Right renal cortex interstitium (tissue), 3 donors: ENCODE data around the gene UROS. TPM values are rescaled to one million over a fixed set of nuclear protein-coding genes. Genes with fewer than 3 reads are reported as not detected.

Experiments
- DNase-seq, 3 donors: peaks; one replicate each; pipeline ENCODE4 v3.0.0-alpha.2; 2013; ENCODE audit warnings: low read depth in 3 of 3, low spot score in 2 of 3
- polyA plus RNA-seq, 3 donors: library from polyadenylated mRNA; unstranded; fragments of 120-200 nt; gene quantifications; one replicate each; pipeline ENCODE4 v1.2.1, GENCODE V29; 2013; ENCODE audit not compliant: insufficient read length in 3 of 3

The UROS gene
- polyA plus RNA-seq, 3 donors, result 59.7 to 65.8 (median 59.8) TPM

DNA sequence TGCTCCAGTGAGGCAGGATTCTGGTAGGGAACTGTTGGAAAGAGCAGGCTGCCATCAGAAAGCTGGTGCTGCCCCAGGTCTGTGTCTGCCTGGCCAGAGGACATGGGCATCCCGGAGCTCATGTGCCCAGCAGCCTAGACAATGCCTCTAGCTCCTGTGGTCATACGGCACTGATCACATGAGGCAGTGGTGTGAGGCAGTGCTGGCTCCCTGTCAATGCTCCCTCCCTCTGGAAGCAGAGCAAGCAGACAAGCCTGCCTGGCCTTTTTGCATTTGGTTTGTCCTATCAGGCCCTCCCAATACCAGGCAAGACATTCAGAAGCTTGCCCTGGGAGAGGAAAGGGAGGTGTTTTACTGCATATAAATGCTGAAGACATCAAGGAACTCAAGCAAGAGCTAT lies 27.9 kb downstream of the UROS start:
- DNase-seq, result no peak

DNA sequence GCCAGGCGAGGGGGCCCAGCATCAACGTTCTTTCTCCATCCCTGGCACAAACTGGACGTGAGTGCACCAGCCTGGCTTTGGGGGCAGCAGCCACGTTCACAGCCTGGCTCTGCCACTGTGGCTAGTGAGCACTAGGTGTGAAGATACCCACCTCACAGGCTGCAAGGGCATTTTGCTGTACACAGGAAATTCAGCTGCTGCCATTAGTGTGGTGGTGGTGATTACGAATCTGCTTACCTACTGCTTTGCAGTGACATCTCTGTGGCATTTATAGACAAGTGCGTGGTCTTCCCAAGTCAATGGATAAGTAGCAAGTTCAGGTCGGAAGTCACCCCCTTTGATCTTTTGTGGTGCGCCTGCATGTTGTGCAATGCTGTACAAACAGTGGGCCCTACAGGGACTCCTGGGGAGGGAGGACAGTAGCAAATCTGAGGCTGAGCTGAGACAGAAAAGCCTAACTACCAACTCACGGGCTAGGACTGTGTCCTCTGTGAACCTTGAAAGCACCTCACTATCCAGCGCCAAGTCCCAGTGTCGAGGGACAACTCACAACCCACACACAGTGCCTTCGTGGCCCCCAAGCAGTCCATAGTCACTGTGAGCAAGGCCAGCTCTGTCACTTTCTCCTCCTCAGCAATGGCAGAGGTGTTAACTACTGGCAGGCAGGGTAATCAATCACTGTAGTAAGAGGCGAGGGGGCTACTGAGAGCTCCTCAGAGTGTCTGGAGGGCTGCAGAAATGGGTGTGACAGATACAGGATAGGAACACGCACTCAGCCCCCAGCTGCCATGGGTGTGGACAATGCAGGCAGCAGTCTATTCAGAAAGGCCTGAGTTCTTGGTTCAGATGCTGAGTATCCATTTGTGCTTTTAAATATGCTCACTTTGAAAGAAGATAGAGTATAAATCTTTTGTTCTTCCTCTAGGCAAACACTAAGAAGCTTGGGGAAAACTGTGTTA lies 30.4 kb downstream of the UROS start:
- no peak for DNase-seq

DNA sequence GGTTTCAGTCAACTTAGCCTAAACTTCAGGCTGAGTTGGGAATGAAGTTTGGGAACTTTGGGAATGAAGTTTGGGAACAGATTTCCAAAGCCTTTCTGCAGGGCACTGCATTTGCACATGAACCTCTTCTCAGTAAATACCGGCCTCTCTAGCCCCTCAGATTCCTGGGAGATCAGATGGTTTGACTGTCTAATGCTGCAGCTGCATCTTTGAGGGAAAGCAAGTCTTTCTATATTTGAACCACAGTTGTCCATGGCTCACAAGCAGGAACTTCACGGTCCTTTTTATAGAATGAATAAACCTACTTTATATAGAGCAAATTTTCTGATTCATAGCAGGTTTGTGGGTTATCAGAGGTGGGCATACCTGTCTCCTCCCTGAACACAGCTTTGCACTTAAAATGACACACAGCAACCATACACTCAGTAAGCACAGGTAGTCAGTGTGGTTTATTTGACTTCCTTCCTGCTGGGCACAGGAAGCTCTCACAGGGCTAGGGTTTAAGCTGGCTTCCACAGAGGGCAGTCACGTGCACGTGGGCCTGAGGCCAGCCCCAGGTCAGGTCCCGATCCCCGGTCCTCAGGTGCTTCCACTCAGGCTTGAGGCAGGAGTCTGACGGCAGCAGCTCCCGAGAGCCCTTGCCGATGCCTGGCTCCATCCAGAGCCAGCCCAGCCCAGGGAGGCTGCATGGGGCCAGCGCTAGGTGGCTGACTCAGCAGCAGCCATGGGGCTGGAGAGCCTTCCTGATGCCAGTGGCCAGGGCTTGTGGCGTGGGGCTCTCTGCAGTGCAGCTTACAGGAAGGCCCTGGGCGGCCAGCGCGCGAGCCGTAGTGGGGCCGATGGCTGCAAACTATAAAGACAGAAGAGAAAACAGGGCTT lies 34.7 kb downstream of the UROS start:
- no peak for DNase-seq

DNA sequence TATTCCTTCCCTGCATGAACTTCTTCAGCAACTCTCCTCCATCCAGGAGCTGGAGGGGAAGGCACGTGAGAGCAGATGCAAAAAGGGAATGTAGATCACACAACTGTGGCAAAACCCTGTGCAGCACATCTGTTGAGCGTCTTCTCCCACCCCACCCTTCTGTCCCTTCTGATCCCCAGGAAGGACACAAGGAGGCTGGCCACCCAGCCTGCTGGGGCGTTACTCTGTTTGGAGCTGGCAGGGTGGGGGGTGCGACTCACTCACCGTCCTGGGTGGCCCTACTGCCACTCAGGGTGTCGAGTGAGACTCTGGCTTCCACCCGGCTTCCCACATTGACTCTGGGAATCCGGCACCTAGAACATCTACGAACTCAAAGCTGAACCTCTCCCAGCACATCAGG lies 37.3 kb downstream of the UROS start:
- no peak for DNase-seq

DNA sequence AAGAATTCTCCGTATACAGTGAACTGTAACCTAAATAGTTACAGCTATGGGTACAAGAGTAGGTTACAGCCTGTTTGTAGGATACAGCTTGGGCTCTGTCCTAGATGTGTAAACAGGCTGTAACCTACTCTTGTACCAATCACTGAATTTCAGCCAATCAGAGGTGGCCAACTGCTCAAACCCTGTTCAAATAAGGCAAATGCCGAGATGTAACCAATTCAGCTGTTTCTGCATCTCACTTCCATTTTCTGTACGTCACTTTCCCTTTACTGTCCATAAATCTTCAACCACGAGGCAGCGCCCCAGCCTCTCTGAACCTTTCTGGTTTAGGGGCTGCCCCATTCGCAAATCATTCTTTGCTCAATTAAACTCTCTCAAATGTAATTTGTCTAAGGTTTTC lies 39.1 kb downstream of the UROS start:
- no peak for DNase-seq

DNA sequence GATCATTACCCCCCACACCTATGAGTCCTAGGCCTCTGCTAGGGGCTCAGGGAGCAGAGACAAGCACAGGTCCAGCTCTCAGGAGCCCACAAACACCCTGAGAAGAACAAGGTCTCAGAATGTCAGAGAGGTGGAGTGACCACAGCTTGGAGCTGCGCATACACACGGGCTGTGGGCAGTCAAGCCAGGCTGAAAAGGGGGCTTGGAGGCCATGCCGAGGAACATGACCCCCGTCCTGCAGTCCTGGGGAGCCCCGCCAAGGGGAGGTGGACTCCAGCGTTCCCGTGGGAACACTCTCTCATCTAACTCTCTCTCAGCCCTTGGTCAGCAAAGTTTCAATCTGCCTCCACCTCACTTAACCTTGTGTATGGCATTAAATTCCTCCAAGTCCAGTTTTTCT lies 39.6 kb downstream of the UROS start:
- no peak for DNase-seq

DNA sequence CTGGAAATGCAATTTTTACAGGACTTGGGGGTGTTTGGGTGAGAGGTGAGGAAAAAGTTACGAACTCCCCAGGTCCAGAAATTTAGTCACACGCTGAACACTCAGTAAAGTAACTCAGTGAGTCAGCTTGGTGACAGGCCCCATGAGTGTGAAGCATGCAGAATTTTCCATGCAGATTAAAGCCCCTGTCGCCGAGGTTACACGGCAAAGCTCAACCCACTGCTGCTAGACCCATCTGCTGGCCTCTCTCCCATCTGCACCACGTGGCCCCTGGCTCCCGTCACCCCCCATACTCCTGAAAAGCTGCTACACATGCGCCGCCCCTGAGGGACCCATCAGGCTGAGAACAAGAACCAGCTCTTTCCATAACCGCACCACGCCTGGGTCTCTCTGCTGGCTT lies 40.4 kb downstream of the UROS start:
- DNase-seq, result no peak

DNA sequence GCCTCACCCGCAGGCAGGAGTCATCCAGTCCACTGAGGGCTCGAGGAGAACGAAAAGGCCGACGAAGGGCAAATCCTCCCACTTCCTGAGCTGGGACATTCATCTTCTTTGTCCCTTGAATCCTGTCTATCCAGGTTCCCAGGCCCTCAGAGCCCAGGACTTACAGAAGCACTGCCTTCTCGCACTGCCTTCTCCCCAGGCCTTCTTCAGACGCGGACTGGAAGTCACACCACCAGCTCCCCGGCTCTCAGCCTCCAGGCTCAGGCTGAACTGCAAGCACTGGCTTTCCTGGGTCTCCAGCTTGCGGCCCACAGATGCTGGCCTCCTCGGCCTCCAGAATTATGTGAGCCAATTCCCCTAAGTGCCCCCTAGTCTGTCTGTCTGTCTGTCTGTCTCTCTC lies 41.0 kb downstream of the UROS start:
- no peak for DNase-seq

DNA sequence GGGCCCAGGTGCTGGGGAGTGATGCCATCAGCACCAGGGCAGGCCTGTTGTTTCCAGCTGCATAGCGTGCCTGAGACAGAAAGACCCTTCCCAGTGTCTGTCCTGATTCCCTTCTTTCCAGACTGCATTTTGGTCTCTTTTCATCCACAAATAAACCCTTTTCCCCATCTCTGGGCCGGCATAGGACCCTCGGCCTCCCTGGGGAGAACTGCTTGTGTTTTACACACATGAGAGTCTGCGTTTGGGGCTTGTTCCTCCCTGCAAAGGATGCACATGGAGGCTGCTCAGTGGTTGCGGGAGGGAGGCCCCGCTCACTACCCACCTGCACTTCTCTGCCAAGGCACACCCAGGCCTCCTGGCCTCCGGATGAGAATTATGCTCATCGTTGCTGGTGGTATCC lies 41.7 kb downstream of the UROS start:
- DNase-seq, result no peak

DNA sequence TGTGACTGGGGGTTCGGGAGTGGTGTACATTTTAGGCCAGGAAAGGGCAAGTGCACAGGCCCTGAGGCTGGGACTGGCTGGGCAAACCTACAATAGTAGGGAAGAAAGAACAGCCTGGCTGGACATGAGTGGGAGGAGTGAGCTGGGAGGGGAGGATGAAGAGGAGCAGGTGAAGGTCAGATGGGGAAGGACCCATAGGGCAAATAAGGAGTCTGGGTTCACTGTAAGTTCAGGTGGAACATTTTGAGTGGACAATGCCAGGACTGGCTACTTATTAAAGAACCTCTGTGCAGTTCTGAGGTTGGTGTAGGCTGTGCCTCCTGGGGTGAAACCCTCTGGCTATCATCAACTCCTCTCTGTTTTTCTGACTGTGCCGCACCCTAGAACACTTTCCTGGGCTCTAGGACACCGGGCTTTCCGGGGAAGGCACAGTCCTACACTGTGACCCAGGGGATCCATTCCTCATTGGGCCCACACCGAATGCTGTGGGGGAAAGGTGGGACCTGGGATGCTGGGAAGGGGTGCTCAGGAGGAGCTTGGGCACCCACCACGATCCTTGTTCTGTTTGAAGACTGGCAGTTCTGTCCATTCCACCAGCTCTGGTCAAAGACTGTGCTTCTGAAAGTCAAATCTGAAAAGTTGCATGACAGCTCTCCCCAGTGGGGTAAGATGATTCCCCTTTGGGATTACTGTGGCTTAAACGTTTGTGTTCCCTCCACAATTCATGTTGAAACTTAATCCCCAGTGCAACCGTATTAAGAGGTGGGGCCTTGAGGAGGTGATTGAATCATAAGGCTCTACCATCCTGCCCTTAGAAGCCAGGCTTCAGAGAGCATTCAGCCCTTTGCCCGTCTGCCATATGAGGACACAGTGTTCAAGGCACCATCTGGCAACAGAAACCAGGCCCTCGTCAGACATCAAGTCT lies 43.4 kb downstream of the UROS start:
- no peak for DNase-seq

DNA sequence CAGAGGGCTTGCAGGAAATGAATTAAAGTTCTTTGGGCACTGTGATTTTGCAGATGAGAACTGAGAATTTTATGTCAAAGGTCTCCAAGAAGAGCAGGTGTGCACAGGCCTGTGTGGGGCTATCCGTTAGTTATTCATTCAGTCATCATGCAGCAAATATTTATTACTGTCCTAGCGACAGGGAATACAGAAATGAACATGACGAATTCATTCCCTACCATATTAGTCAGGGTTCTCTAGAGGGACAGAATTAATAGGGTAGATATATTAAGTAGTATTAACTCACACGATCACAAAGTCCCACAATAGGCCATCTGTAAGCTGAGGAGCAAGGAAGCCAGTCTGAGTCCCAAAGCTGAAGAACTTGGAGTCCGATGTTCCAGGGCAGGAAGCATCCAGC lies 44.5 kb downstream of the UROS start:
- no peak for DNase-seq

DNA sequence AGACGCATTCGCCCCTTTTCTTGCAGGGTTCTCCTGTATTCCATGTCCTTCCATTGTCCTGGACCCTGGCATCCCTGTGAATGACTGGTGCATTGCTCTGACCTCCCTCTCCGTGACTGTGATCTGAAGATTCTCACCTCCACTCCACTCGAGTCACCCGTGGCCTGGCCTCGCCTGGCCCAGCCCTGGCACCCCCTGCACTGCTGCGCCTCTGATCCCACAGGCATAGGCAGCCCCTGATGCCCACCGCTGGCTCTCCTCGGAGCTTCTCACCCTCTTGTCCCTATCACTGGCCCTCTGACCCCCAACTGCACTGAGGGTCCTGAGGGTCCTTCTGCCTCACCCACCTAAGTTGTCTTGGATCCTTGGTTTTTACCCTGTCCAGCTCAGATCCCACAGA lies 45.3 kb downstream of the UROS start:
- no peak for DNase-seq

DNA sequence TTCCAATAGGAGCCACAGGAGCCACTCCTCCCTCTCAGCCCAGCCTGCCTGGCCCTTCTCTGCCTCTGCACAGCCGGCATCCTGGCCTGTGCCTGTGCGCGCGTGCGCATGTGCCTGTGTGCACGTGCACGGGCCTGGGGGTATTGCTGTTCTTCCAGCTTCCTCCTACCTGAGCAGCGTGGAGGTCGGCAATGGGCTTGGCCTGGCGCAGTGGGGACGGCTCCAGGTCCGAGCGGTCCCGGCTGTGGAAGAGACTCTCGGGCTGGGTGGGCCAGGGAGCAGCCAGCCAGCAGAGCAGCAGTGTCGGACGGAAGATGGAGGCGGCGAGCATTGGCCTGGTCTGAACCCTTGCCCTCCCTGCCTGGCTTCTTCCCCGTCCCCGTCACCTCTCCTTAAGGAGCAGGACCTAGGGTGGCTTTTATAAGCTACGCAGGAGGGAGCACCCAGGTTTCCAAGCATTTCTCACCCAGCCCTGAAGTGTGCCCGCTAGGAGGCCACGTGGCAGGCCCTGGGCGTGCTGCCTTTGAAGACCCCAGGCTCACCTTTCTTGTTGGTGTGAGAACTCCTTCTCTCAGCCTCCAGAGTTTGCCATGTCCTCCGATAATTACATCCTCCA lies 47.5 kb downstream of the UROS start, which contains the start of gene MMP21:
TSS of gene MMP21 (minus strand) at position 331 of the 616 bp plus-strand sequence. CDS start at position 331, 0 bp downstream.
- no peak for DNase-seq

DNA sequence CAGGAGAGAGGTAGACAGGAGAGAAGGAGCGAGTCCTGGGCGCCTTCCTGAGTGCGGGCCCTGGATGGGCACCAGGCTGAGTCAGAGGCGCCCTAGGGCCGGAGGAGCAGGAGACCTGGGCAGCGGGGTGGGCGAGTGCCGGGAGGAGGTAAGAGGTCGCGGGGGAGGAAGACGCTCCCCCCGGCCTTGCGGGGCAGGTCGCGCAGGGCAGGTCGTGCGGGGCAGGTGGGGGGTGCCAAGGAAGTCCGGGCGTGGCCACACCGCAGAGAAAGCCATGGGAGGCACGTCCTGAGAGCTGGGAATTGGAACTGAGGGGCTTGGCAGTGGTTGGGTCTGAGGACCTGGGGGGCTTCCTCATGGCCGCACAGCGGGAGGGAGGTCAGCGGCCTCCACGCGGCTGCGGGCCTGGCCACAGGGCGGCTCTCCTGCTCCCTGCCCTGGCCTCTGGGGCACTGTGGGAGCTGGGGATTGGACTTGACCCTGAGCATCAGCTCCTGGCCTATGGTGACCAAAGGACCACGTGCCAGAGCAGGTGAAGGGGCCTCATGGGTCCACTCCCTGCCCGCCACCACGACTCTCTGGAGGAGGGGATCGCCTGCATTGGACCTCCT lies 48.4 kb downstream of the UROS start:
- DNase-seq, result no peak

DNA sequence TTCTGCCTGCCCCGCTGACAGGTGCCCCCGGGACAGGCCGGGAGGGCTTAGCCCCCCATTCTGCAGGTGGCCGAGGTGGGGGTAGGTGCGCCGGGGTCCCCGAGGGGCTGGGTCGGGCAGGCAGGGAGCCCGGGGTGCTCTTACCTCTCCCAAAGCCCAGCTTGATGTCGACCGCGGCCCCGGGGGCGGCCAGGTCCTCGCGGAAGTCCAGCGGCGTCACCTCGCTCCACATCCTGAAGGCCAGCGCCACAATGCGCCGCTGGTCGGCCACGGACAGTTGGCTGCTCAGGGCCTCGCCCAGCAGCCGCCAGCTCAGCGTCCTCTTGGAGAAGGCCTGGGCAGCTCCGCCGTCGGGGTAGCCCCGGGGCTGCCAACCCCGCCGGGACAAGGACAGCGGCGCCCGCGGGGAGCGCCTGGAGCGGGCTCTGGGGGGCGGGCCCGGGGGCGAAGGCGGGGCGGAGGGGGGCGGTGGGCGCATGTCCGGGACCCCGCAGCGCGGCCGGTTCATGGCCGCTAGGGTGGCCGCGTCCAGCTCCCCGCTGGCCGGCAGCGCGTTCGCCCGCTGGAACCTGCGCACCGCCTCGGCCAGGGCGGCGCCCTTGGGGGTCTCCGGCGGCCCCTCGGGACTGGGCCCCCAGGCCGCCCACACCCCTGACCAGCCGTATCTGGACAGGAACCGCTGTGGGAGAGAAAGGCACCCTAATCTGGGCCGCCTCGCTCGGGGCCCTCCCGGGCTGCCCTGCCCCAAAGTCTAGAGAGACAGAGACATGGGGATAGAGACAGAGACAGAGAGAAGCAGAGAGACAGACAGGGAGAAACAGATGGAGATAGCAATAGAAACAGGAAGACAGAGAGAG lies 49.1 kb downstream of the UROS start:
- no peak for DNase-seq

DNA sequence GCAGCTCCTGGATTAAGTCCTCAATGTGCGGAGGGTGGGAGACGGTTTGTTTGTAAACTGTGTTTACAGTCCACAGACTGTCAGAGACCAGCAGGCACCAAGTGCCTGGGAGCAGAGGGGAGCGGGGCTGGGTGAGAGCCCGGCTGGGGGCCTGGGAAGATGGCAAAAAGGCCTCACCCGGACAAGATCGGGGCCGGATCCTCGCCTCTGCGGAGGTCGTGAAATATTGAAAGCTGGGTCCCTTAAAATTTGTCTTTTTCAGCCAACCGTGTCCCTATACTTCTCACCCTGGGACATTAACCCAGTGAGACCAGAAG lies 50.2 kb downstream of the UROS start:
- no peak for DNase-seq

DNA sequence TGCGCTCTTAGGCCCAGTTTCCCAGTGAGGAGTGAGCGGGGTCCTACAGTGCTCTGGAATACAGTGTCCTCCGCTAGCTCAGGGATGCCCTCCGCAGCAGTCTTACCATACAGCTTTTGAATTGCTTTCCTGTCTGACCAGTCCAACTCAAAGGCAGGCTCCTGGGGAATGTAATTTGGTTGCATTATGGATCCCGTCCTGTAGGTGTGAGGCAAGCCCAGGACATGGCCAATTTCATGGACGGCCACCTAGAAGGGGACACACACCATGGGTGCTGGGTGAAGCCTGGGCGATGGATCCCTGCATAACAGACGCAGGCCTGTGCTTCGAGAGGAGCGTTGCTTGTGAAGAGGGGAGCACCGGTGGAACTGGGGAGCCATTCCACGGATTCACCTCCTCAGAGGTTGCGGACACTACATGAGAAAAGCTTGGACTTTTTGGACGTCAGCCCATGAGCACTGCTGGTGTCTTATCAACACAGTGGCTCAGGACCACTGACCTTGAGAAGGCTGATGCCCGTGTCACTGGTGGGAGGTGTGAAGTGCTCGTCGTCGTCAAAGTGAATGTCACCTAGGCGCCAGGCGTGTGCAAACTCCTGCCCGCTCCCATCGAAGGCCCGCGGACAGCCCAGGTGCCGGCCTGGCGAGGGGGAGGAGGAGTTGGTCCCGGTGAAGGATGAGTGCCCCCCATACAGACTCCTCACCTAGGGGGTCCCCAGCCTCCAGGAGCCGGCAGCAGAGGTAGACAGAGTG lies 50.8 kb downstream of the UROS start:
- DNase-seq, result no peak

DNA sequence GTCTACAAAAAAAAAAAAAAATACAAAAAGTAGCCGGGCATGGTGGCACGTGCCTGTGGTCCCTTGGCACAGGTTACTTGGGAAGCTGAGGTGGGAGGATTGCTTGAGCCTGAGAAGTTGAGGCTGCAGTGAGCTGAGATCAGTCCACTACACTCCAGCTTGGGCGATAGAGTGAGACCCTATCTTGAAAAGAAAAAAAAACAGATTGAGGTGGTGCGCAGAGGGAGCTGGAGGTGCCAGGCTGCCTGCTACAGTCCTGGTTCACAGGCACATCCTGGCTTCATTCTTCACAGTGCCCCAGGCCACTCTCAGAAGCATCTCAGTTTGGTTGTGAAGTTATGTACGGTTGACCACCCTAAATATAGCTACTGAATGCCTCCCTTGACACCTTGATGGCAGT lies 52.2 kb downstream of the UROS start:
- no peak for DNase-seq
